ENCODE measurements around the gene DRG2. TPM values are rescaled to one million over a fixed set of nuclear protein-coding genes. Genes with fewer than 3 reads are reported as not detected.

Gene DRG2
- total RNA-seq, 6 donors from 2014 or later, result 28.7 to 40.9 (median 33.5) TPM

DNA sequence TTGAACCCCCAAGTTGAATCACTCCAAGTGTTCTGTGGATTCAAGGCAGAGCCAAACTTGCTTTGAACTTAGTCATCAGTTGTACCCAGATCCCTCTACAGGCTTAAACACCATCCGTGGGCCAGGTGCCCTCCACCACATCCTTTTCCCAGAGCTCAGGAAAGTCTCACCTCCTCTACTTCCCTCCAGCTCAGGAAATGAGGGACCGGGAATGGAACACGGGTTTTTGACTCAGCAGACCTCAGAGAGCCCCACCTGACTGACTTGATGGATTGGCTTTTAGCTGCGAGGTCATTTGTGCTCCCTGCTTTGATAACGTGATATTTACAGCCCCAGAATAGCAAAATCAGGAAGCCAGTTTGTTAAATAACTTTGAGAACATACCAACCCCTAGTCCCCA is 28.5 kb upstream of the DRG2 start:
- no peak for ATAC-seq (ENCODE audit: low FRiP score in 2 of 2)
- H3K4me3 ChIP-seq, result no peak overlapping the region
- H3K36me3 ChIP-seq, result peaks cover 18 to 88% (median 52%) of the 10 kb centered on the region in 4 donors
- no peaks in the 10 kb centered on the region for H3K27me3 ChIP-seq
- 63 to 66% methylated on average over 5 of the region's 5 CpGs for WGBS, 2 donors
- TF ChIP-seq, protein P1, sequence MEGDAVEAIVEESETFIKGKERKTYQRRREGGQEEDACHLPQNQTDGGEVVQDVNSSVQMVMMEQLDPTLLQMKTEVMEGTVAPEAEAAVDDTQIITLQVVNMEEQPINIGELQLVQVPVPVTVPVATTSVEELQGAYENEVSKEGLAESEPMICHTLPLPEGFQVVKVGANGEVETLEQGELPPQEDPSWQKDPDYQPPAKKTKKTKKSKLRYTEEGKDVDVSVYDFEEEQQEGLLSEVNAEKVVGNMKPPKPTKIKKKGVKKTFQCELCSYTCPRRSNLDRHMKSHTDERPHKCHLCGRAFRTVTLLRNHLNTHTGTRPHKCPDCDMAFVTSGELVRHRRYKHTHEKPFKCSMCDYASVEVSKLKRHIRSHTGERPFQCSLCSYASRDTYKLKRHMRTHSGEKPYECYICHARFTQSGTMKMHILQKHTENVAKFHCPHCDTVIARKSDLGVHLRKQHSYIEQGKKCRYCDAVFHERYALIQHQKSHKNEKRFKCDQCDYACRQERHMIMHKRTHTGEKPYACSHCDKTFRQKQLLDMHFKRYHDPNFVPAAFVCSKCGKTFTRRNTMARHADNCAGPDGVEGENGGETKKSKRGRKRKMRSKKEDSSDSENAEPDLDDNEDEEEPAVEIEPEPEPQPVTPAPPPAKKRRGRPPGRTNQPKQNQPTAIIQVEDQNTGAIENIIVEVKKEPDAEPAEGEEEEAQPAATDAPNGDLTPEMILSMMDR (IDR thresholded peaks at IDR 0.05), result no peak
- TF ChIP-seq EP300 (IDR thresholded peaks at IDR 0.05) (no peak), POLR2AphosphoS5 (IDR thresholded peaks at IDR 0.05) (no peak), POLR2A (IDR thresholded peaks at IDR 0.05) (no peak)
- no peaks in the 10 kb centered on the region for H3K9me3 ChIP-seq
- no peak overlapping the region for H3K27ac ChIP-seq
- DNase-seq, result no peak
- H3K4me1 ChIP-seq, result no peaks in the 10 kb centered on the region

DNA sequence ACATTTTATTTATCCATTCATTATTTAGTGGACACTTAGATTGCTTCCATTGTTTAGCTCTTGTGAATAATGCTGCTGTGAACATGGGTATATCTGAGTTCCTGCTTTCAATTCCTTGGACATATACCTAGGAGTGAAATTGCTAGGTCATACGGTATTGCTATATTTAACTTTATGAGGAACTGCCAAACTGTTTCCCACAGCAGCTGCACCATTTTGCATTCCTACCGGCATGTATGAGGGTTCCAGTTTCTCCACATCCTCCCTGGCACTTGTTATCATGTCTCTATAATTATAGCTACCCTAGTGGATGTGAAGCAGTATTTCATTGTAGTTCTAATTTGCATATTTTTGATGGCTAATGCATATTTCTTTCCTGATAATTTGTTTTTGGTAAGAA is 23.7 kb upstream of the DRG2 start:
- no peak for TF ChIP-seq POLR2AphosphoS5 (IDR thresholded peaks at IDR 0.05)
- no peak for TF ChIP-seq POLR2A (IDR thresholded peaks at IDR 0.05)
- TF ChIP-seq, protein P1 (IDR thresholded peaks at IDR 0.05), result no peak
- no peak for TF ChIP-seq EP300 (IDR thresholded peaks at IDR 0.05)
- Histone ChIP-seq H3K4me1 (no peaks in the 10 kb centered on the region), H3K27ac (no peak overlapping the region), H3K27me3 (no peaks in the 10 kb centered on the region), H3K9me3 (no peaks in the 10 kb centered on the region), H3K4me3 (no peak overlapping the region), H3K36me3 (peaks cover 18 to 69% (median 41%) of the 10 kb centered on the region in 4 donors)
- 73 to 76% methylated on average over 2 of the region's 2 CpGs for WGBS, 2 donors
- ATAC-seq (ENCODE audit: low FRiP score in 2 of 2) (no peak), DNase-seq (no peak)

DNA sequence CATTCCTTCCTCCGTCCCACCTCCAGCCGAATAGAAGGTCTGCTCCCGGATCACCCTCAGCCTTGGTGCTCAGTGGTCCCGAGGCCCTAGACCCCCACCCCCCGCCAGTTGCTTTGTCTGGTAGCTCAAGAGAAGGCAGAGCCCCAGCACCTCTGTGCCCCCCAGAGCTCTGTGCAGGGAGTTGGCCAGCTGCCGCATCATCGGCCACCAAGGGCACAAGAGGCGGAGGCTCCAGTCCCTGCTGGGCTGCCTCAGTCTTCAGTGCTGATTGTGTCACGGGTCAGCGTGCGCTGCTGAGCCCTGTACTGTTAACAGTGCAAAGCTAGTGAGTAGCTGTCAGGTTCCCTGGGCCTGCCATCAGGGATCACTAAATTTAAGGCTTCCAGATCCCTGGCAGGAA is 22.2 kb upstream of the DRG2 start:
- TF ChIP-seq, protein P1 (IDR thresholded peaks at IDR 0.05), result no peak
- no peak for TF ChIP-seq POLR2A (IDR thresholded peaks at IDR 0.05)
- no peak for TF ChIP-seq POLR2AphosphoS5 (IDR thresholded peaks at IDR 0.05)
- TF ChIP-seq EP300 (IDR thresholded peaks at IDR 0.05), result no peak
- H3K4me3 ChIP-seq, result no peak overlapping the region
- no peak overlapping the region for H3K27ac ChIP-seq
- H3K27me3 ChIP-seq, result no peaks in the 10 kb centered on the region
- ATAC-seq (ENCODE audit: low FRiP score in 2 of 2) (no peak), DNase-seq (no peak)
- WGBS, 2 donors, result 94 to 96% methylated on average over 10 to 11 of the region's 11 CpGs
- peaks cover 12 to 59% (median 32%) of the 10 kb centered on the region in 4 donors for H3K36me3 ChIP-seq
- no peaks in the 10 kb centered on the region for H3K9me3 ChIP-seq
- H3K4me1 ChIP-seq, result no peaks in the 10 kb centered on the region

DNA sequence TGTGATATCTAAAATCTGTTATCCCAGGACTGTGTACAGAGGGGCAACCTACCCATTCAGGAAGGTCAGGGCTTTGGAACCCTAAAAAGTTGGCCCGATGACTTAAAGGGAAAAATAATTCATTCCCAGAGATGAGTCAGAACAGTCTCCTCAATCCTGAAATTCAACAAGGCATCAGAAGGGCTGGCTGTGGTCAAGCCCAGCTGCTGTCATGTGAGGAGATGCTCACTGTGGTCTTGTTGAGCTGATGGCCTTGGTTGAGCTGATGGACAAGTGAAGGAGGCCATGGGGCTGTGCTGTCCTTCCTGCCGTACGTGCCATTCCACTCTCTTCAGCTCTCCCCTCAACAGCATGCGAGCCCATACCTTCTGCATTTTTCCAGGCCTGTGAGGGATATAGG is 20.9 kb upstream of the DRG2 start:
- no peak for DNase-seq
- Histone ChIP-seq H3K27me3 (no peaks in the 10 kb centered on the region), H3K4me1 (no peaks in the 10 kb centered on the region), H3K27ac (no peak overlapping the region), H3K9me3 (no peaks in the 10 kb centered on the region), H3K36me3 (peaks cover 12 to 46% (median 22%) of the 10 kb centered on the region in 4 donors), H3K4me3 (no peak overlapping the region)
- no peak for ATAC-seq (ENCODE audit: low FRiP score in 2 of 2)
- 93 to 95% methylated on average over 4 of the region's 4 CpGs for WGBS, 2 donors
- TF ChIP-seq EP300 (IDR thresholded peaks at IDR 0.05) (no peak), POLR2A (IDR thresholded peaks at IDR 0.05) (no peak), POLR2AphosphoS5 (IDR thresholded peaks at IDR 0.05) (no peak)
- TF ChIP-seq, protein P1 (IDR thresholded peaks at IDR 0.05), result no peak

DNA sequence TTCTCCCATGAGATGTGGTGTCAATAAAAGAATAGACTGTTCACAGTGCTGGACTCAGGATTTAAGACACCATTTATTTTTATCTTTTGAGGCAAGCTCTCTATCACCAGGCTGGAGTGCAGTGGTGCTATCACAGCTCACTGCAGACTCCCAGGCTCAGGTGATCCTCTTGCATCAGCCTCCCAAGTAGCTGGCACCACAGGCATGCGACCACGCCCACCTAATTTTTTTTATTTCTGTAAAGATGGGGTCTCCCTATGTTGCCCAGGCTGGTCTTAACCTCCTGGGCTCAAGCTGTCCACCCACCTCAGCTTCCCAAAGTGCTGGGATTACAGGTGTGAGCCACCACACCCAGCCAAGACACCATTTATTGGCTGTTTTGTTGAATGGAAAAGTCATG is 18.6 kb upstream of the DRG2 start:
- H3K27ac ChIP-seq, result no peak overlapping the region
- no peaks in the 10 kb centered on the region for H3K4me1 ChIP-seq
- peaks cover 8 to 24% (median 17%) of the 10 kb centered on the region in 4 donors for H3K36me3 ChIP-seq
- H3K27me3 ChIP-seq, result no peaks in the 10 kb centered on the region
- DNase-seq (no peak), ATAC-seq (ENCODE audit: low FRiP score in 2 of 2) (no peak)
- no peak overlapping the region for H3K4me3 ChIP-seq
- no peak for TF ChIP-seq POLR2AphosphoS5 (IDR thresholded peaks at IDR 0.05)
- TF ChIP-seq EP300 (IDR thresholded peaks at IDR 0.05), result no peak
- TF ChIP-seq, protein P1 (IDR thresholded peaks at IDR 0.05), result no peak
- no peak for TF ChIP-seq POLR2A (IDR thresholded peaks at IDR 0.05)
- 94 to 100% methylated on average over 2 of the region's 2 CpGs for WGBS, 2 donors
- no peaks in the 10 kb centered on the region for H3K9me3 ChIP-seq
